ENCODE results near the gene EWSR1.

Gene EWSR1

GRCh38 chr22:29330753-29331152, 62.7 kb downstream of the EWSR1 start:
- TF ChIP-seq CTCF (IDR thresholded peaks at IDR 0.05; ENCODE audit: borderline replicate concordance, control extremely low read depth, extremely low read depth, insufficient read depth, missing control alignments): no peak
- in situ Hi-C loops (cut with MboI; ENCODE audit: low sequenced_read_pairs, unreplicated experiment): no loop called here
- no peak for DNase-seq (ENCODE audit: low spot score)

GRCh38 chr22:29331213-29331612, 63.1 kb downstream of the EWSR1 start:
- in situ Hi-C loops (cut with MboI; ENCODE audit: low sequenced_read_pairs, unreplicated experiment): no loop called here
- TF ChIP-seq CTCF (IDR thresholded peaks at IDR 0.05; ENCODE audit: borderline replicate concordance, control extremely low read depth, extremely low read depth, insufficient read depth, missing control alignments): no peak
- DNase-seq (ENCODE audit: low spot score): no peak

- no peak for DNase-seq (ENCODE audit: low spot score)
- in situ Hi-C loops (cut with MboI; ENCODE audit: low sequenced_read_pairs, unreplicated experiment): no loop called here
- TF ChIP-seq CTCF (IDR thresholded peaks at IDR 0.05; ENCODE audit: borderline replicate concordance, control extremely low read depth, extremely low read depth, insufficient read depth, missing control alignments): no peak
Measured at GRCh38 chr22:29331658-29332300, 63.7 kb downstream of the EWSR1 start.

- in situ Hi-C loops (cut with MboI; ENCODE audit: low sequenced_read_pairs, unreplicated experiment): no loop called here
- TF ChIP-seq CTCF (IDR thresholded peaks at IDR 0.05; ENCODE audit: borderline replicate concordance, control extremely low read depth, extremely low read depth, insufficient read depth, missing control alignments): no peak
- no peak for DNase-seq (ENCODE audit: low spot score)
Measured at GRCh38 chr22:29332886-29333496, 64.9 kb downstream of the EWSR1 start.

- DNase-seq (ENCODE audit: low spot score): no peak
- TF ChIP-seq CTCF (IDR thresholded peaks at IDR 0.05; ENCODE audit: borderline replicate concordance, control extremely low read depth, extremely low read depth, insufficient read depth, missing control alignments): no peak
- in situ Hi-C loops (cut with MboI; ENCODE audit: low sequenced_read_pairs, unreplicated experiment): no loop called here
Measured at GRCh38 chr22:29334148-29334547, 66.1 kb downstream of the EWSR1 start.

- in situ Hi-C loops (cut with MboI; ENCODE audit: low sequenced_read_pairs, unreplicated experiment): no loop called here
- TF ChIP-seq CTCF (IDR thresholded peaks at IDR 0.05; ENCODE audit: borderline replicate concordance, control extremely low read depth, extremely low read depth, insufficient read depth, missing control alignments): no peak
- no peak for DNase-seq (ENCODE audit: low spot score)
Measured at GRCh38 chr22:29334696-29335344, 66.8 kb downstream of the EWSR1 start.

Data from GM13976 (cell line).